Mesenchymal stem cell (in vitro differentiated cells and primary cell): Measurements from ENCODE around the gene ALG14.
A peak's percentile ranks its signal among the peaks of the same experiment; 100 is the strongest.

ENCODE experiments used
- DNase-seq: peaks from one replicate; pipeline ENCODE4 v3.0.0-alpha.2; 2013
- H2AFZ ChIP-seq: one replicate; pipeline ENCODE4 v1.6.1; 2013; ENCODE audit warnings: low read depth, mild to moderate bottlenecking, control low read depth, inconsistent platforms, low read length, moderate library complexity
- H2AK5ac ChIP-seq: 2 replicates; pipeline ENCODE4 v1.6.1; 2013; ENCODE audit warnings: low read length, moderate library complexity, mild to moderate bottlenecking, inconsistent platforms; ENCODE audit not compliant: severe bottlenecking
- H2BK120ac ChIP-seq: one replicate; pipeline ENCODE4 v1.6.1; 2013; ENCODE audit warnings: low read depth, mild to moderate bottlenecking, inconsistent platforms, low read length, moderate library complexity
- H2BK12ac ChIP-seq, 2 experiments: one replicate each; pipeline ENCODE4 v1.6.1; 2013; ENCODE audit warnings: inconsistent platforms in 2 of 2, low read length in 2 of 2, mild to moderate bottlenecking in 2 of 2, moderate library complexity in 2 of 2, control low read depth in 1 of 2
- H2BK15ac ChIP-seq: one replicate; pipeline ENCODE4 v1.6.1; 2013; ENCODE audit warnings: mild to moderate bottlenecking, low read depth, inconsistent platforms; ENCODE audit not compliant: poor library complexity, severe bottlenecking
- H2BK5ac ChIP-seq: 2 replicates; pipeline ENCODE4 v1.6.1; 2013; ENCODE audit warnings: low read depth, mild to moderate bottlenecking, low read length, control low read depth, inconsistent platforms; ENCODE audit not compliant: poor library complexity, severe bottlenecking
- H3K14ac ChIP-seq, 2 experiments: one replicate each; pipeline ENCODE4 v1.6.1; 2013; ENCODE audit warnings: inconsistent platforms in 2 of 2, low read length in 2 of 2, control low read depth in 1 of 2, mild to moderate bottlenecking in 1 of 2, moderate library complexity in 1 of 2
- H3K18ac ChIP-seq, 2 experiments: one replicate each; pipeline ENCODE4 v1.6.1; 2013; ENCODE audit warnings: inconsistent platforms in 2 of 2, low read length in 2 of 2, control low read depth in 1 of 2, low read depth in 1 of 2, mild to moderate bottlenecking in 1 of 2
- H3K23ac ChIP-seq, 2 experiments: one replicate each; pipeline ENCODE4 v1.6.1; 2013; ENCODE audit warnings: inconsistent platforms in 2 of 2, low read length in 2 of 2, mild to moderate bottlenecking in 2 of 2, moderate library complexity in 2 of 2, control low read depth in 1 of 2
- H3K27ac ChIP-seq: 2 replicates; pipeline ENCODE4 v1.5.1; 2013; ENCODE audit warnings: mild to moderate bottlenecking, moderate library complexity, low read length, control low read depth, inconsistent platforms; ENCODE audit not compliant: poor library complexity, severe bottlenecking
- H3K27me3 ChIP-seq, 2 experiments: 2 replicates each; pipeline versions ENCODE4 v1.6.1 to v1.7.0; 2013; ENCODE audit warnings: low read length in 2 of 2, mild to moderate bottlenecking in 2 of 2, moderate library complexity in 2 of 2, control low read depth in 1 of 2, inconsistent platforms in 1 of 2; ENCODE audit not compliant: control insufficient read depth in 1 of 2, insufficient read depth in 1 of 2
- H3K36me3 ChIP-seq, 2 experiments: 2 replicates each; pipeline versions ENCODE4 v1.6.1 to v1.7.0; 2013; ENCODE audit warnings: low read length in 2 of 2, control low read depth in 1 of 2, inconsistent platforms in 1 of 2, low read depth in 1 of 2, mild to moderate bottlenecking in 1 of 2; ENCODE audit not compliant: insufficient read depth in 2 of 2, control insufficient read depth in 1 of 2
- H3K4ac ChIP-seq, 2 experiments: one replicate each; pipeline ENCODE4 v1.6.1; 2013; ENCODE audit warnings: inconsistent platforms in 2 of 2, low read length in 2 of 2, mild to moderate bottlenecking in 2 of 2, moderate library complexity in 2 of 2, control low read depth in 1 of 2, low read depth in 1 of 2
- H3K4me1 ChIP-seq: 2 replicates; pipeline ENCODE4 v1.6.1; 2013; ENCODE audit warnings: low read depth, low read length, control low read depth; ENCODE audit not compliant: control insufficient read depth, insufficient read depth
- H3K4me2 ChIP-seq: 2 replicates; pipeline ENCODE4 v1.6.1; 2013; ENCODE audit warnings: low read length, mild to moderate bottlenecking, inconsistent platforms; ENCODE audit not compliant: poor library complexity, severe bottlenecking
- H3K4me3 ChIP-seq, 2 experiments: 2 replicates each; pipeline versions ENCODE4 v1.5.1 to v1.7.0; 2013; ENCODE audit warnings: low read length in 2 of 2, mild to moderate bottlenecking in 2 of 2, control low read depth in 1 of 2, low read depth in 1 of 2; ENCODE audit not compliant: insufficient read depth in 1 of 2
- H3K79me1 ChIP-seq: replicated peaks from 2 replicates; pipeline ENCODE4 v1.6.1; 2013; ENCODE audit warnings: mild to moderate bottlenecking, control low read depth, low read length, inconsistent platforms; ENCODE audit not compliant: poor library complexity, severe bottlenecking
- H3K9ac ChIP-seq: 2 replicates; pipeline ENCODE4 v1.7.0; 2013; ENCODE audit warnings: mild to moderate bottlenecking, low read length, moderate library complexity
- H3K9me3 ChIP-seq: 2 replicates; pipeline ENCODE4 v1.7.0; 2013; ENCODE audit warnings: mild to moderate bottlenecking, low read length; ENCODE audit not compliant: control insufficient read depth
- H4K8ac ChIP-seq: one replicate; pipeline ENCODE4 v1.6.1; 2013; ENCODE audit warnings: inconsistent platforms, mild to moderate bottlenecking, low read length, moderate library complexity
- H4K91ac ChIP-seq: one replicate; pipeline ENCODE4 v1.6.1; 2013; ENCODE audit warnings: mild to moderate bottlenecking, low read length, inconsistent platforms
- whole genome bisulfite sequencing: methylation state at CpG from one replicate; pipeline ENCODE4 v1.1.7; 2013; ENCODE audit warnings: mixed read lengths; 5-methylcytosine and 5-hydroxymethylcytosine counted together

The ALG14 gene

DNA sequence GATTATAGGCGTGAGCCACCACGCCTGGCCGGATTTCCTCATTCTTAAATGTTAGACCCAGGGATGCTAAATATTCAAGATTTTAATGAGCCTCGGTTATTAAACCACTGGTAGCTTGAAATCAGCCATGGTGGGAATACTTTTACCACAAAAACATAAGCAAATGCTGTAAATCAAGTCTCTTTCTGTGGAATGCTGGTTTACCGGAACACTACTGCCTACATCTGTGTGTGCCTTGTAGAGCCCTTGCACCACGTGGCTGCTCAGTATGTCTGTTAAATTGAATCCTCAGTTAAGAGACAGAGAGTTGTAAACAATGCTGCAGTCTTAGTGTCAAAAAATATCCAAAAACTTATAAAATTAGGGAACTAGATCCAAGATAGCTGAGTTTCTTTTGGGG is 119.0 kb downstream of the ALG14 start:
- Histone ChIP-seq H3K4me2 (no peak overlapping the region), H3K4me1 (no peaks in the 10 kb centered on the region), H3K79me1 (no peaks in the 10 kb centered on the region), H2BK12ac (no peak overlapping the region), H2BK15ac (no peak overlapping the region), H4K8ac (no peak overlapping the region), H2AK5ac (no peak overlapping the region), H3K4me3 (no peak overlapping the region), H3K9me3 (no peaks in the 10 kb centered on the region), H3K27ac (no peak overlapping the region), H3K4ac (no peak overlapping the region), H2BK120ac (no peak overlapping the region), H2BK5ac (no peak overlapping the region), H4K91ac (no peak overlapping the region), H3K14ac (no peak overlapping the region), H3K27me3 (no peaks in the 10 kb centered on the region), H3K36me3 (no peaks in the 10 kb centered on the region), H3K9ac (no peak overlapping the region), H3K18ac (peak overlapping the region in 1 of 2 experiments; percentile 41), H2AFZ (no peak overlapping the region), H3K23ac (no peak overlapping the region)
- peak; percentile 82 for DNase-seq
- WGBS = 29% methylated on average over 6 of the region's 6 CpGs

DNA sequence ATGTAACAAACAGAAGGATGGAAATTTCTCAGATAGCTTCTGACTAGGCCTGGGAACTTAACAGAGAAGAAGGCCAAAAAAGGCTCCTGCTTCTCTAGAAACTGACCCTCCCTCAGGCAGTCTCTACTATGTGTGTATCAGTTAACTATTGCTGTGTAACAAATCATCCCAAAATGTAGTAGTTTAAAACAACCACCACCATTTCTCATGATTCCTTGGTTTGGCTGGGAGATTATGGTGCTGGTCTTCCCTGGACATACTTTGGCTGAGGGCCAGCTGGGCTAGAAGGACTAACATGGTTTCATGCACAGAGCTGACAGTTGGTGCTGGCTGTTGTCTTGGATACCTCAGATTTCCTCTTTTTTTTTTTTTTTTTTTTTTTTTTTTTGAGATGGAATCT is 119.6 kb downstream of the ALG14 start:
- H3K9ac ChIP-seq = no peak overlapping the region
- no peak overlapping the region for H2BK5ac ChIP-seq
- H3K4ac ChIP-seq = no peak overlapping the region
- no peak overlapping the region for H3K4me3 ChIP-seq
- H3K4me1 ChIP-seq = no peaks in the 10 kb centered on the region
- no peaks in the 10 kb centered on the region for H3K79me1 ChIP-seq
- no peaks in the 10 kb centered on the region for H3K27me3 ChIP-seq
- DNase-seq = no peak
- H2AK5ac ChIP-seq = no peak overlapping the region
- H3K36me3 ChIP-seq = no peaks in the 10 kb centered on the region
- no peak overlapping the region for H2BK15ac ChIP-seq
- H4K8ac ChIP-seq = no peak overlapping the region
- no peak overlapping the region for H3K27ac ChIP-seq
- H2AFZ ChIP-seq = no peak overlapping the region
- no peaks in the 10 kb centered on the region for H3K9me3 ChIP-seq
- H3K4me2 ChIP-seq = no peak overlapping the region
- peak overlapping the region; percentile 54 for H2BK120ac ChIP-seq
- no peak overlapping the region for H3K23ac ChIP-seq
- peak overlapping the region in 1 of 2 experiments; percentile 96 for H2BK12ac ChIP-seq
- H4K91ac ChIP-seq = no peak overlapping the region
- H3K14ac ChIP-seq = no peak overlapping the region
- H3K18ac ChIP-seq = peak overlapping the region in 1 of 2 experiments; percentile 60

DNA sequence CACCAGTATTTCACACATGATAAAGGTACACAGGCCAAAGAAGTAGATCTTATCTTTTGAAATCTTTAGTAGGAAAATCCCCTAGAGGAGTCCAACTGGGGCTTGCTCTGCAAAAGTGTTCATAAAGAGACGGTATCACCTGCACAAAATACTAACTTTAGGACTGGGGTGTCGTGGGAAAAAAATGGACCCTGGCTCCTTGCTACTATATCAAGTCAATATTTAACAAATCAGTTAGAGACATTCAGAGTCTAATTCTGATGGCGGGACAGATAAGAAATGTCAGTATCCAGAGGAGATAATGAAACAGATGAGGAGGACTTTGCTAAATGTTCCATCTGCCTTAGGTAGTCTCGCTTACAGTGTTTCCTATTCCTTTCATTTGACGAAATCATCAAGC is 120.2 kb downstream of the ALG14 start:
- Histone ChIP-seq H2AFZ (no peak overlapping the region), H2BK120ac (no peak overlapping the region), H3K23ac (no peak overlapping the region), H3K9me3 (no peaks in the 10 kb centered on the region), H3K9ac (no peak overlapping the region), H2BK5ac (no peak overlapping the region), H3K36me3 (no peaks in the 10 kb centered on the region), H3K4me3 (no peak overlapping the region), H3K27ac (no peak overlapping the region), H3K18ac (no peak overlapping the region), H3K79me1 (no peaks in the 10 kb centered on the region), H3K14ac (no peak overlapping the region), H3K4ac (no peak overlapping the region), H4K91ac (no peak overlapping the region), H3K4me1 (peaks cover 1% of the 10 kb centered on the region), H2BK12ac (no peak overlapping the region), H4K8ac (no peak overlapping the region), H3K27me3 (no peaks in the 10 kb centered on the region), H2BK15ac (no peak overlapping the region), H3K4me2 (no peak overlapping the region), H2AK5ac (no peak overlapping the region)
- DNase-seq = no peak
- 100% methylated on average over 4 of the region's 5 CpGs for WGBS

DNA sequence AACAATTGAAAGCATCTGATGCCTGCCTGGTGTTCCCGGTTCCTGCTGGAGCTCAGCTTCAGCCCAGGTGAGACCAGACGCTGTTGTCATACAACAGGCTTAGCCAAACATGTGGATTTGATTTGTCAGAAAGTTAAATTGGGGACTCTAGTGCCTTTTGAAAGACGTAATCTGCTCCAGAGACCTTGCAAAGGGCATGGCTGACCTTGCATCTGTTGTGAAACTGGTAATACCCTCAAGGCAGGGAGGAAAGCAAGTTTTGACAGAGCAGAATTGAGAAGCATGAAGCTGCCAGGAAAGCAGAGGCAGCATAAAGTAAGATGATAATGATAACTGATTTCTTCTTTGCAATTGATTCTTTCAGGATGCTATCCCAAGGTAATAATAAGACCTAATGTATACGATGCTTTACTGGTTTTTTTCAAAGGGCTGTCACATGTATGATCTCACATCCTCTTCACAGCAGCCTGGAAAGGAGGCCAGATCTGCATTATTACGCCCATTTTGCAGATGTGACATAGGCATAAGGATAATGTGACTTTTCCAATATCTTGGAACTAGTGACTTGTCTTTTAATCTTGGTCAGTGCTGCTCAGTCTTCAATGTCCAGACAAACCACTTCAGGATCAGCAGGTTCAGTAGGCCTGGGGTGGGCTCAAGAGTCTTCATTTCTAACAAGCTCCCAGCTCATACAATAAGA is 121.1 kb downstream of the ALG14 start:
- Histone ChIP-seq H2AFZ (no peak overlapping the region), H3K9me3 (no peaks in the 10 kb centered on the region), H3K27me3 (no peaks in the 10 kb centered on the region), H2BK12ac (peak overlapping the region in 1 of 2 experiments; percentile 14), H3K9ac (no peak overlapping the region), H2BK120ac (peak overlapping the region; percentile 13), H3K79me1 (no peaks in the 10 kb centered on the region), H3K4me1 (peaks cover 4% of the 10 kb centered on the region), H3K23ac (no peak overlapping the region), H4K8ac (no peak overlapping the region), H3K4me2 (no peak overlapping the region), H3K27ac (no peak overlapping the region), H3K4me3 (no peak overlapping the region), H3K36me3 (no peaks in the 10 kb centered on the region), H2BK5ac (no peak overlapping the region), H3K18ac (peak overlapping the region in 1 of 2 experiments; percentile 6), H3K14ac (no peak overlapping the region), H2AK5ac (no peak overlapping the region), H3K4ac (no peak overlapping the region), H2BK15ac (no peak overlapping the region), H4K91ac (no peak overlapping the region)
- DNase-seq = no peak
- WGBS = 87% methylated on average over 5 of the region's 5 CpGs
